ENCODE data around the gene SPINK4.

SPINK4 gene

DNA sequence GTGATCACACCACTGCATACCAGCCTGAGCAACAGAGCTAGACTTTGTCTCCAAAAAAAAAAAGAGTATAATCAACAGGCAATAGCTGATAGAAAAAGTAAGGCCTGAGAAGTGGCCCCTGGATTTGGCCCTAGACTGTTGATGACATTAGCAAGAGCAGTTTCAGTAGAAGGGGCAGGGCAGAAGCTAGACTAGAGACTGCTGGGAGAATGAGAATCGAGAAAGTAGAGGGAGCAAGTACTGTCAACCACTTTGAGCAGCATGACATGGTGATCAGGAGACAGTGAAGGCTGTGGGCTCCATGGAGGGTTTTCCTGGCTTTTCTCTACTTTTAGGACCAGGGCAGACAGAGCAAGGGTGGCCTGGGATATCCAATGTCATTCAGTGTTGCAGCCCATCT, 37.9 kb upstream of the SPINK4 start:
- peak; percentile 34 for DNase-seq (ENCODE audit: low spot score)
- TF ChIP-seq, protein P1, sequence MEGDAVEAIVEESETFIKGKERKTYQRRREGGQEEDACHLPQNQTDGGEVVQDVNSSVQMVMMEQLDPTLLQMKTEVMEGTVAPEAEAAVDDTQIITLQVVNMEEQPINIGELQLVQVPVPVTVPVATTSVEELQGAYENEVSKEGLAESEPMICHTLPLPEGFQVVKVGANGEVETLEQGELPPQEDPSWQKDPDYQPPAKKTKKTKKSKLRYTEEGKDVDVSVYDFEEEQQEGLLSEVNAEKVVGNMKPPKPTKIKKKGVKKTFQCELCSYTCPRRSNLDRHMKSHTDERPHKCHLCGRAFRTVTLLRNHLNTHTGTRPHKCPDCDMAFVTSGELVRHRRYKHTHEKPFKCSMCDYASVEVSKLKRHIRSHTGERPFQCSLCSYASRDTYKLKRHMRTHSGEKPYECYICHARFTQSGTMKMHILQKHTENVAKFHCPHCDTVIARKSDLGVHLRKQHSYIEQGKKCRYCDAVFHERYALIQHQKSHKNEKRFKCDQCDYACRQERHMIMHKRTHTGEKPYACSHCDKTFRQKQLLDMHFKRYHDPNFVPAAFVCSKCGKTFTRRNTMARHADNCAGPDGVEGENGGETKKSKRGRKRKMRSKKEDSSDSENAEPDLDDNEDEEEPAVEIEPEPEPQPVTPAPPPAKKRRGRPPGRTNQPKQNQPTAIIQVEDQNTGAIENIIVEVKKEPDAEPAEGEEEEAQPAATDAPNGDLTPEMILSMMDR (IDR thresholded peaks at IDR 0.05; ENCODE audit: extremely low read depth, insufficient read depth, missing control alignments) = no peak
- in situ Hi-C loops (cut with MboI; ENCODE audit: low pct_unique_long_range_greater_than_20kb, low sequenced_read_pairs, unreplicated experiment) = no loop called here

- TF ChIP-seq, protein P1 (IDR thresholded peaks at IDR 0.05; ENCODE audit: extremely low read depth, insufficient read depth, missing control alignments) = no peak
- DNase-seq (ENCODE audit: low spot score) = peak; percentile 73
- in situ Hi-C loops (cut with MboI; ENCODE audit: low pct_unique_long_range_greater_than_20kb, low sequenced_read_pairs, unreplicated experiment) = no loop called here
Observed at GRCh38 chr9:33202552-33203201, 37.3 kb upstream of the SPINK4 start.

GRCh38 chr9:33209394-33209793, 30.6 kb upstream of the SPINK4 start:
- TF ChIP-seq, protein P1 (IDR thresholded peaks at IDR 0.05; ENCODE audit: extremely low read depth, insufficient read depth, missing control alignments) = no peak
- DNase-seq (ENCODE audit: low spot score) = no peak
- in situ Hi-C loops (cut with MboI; ENCODE audit: low pct_unique_long_range_greater_than_20kb, low sequenced_read_pairs, unreplicated experiment) = no loop called here

- TF ChIP-seq, protein P1 (IDR thresholded peaks at IDR 0.05; ENCODE audit: extremely low read depth, insufficient read depth, missing control alignments) = no peak
- no peak for DNase-seq (ENCODE audit: low spot score)
- in situ Hi-C loops (cut with MboI; ENCODE audit: low pct_unique_long_range_greater_than_20kb, low sequenced_read_pairs, unreplicated experiment) = no loop called here
Observed at GRCh38 chr9:33210006-33210715, 29.8 kb upstream of the SPINK4 start.

- no peak for DNase-seq (ENCODE audit: low spot score)
- in situ Hi-C loops (cut with MboI; ENCODE audit: low pct_unique_long_range_greater_than_20kb, low sequenced_read_pairs, unreplicated experiment) = no loop called here
- TF ChIP-seq, protein P1 (IDR thresholded peaks at IDR 0.05; ENCODE audit: extremely low read depth, insufficient read depth, missing control alignments) = no peak
Observed at GRCh38 chr9:33211695-33212393, 28.1 kb upstream of the SPINK4 start.

DNA sequence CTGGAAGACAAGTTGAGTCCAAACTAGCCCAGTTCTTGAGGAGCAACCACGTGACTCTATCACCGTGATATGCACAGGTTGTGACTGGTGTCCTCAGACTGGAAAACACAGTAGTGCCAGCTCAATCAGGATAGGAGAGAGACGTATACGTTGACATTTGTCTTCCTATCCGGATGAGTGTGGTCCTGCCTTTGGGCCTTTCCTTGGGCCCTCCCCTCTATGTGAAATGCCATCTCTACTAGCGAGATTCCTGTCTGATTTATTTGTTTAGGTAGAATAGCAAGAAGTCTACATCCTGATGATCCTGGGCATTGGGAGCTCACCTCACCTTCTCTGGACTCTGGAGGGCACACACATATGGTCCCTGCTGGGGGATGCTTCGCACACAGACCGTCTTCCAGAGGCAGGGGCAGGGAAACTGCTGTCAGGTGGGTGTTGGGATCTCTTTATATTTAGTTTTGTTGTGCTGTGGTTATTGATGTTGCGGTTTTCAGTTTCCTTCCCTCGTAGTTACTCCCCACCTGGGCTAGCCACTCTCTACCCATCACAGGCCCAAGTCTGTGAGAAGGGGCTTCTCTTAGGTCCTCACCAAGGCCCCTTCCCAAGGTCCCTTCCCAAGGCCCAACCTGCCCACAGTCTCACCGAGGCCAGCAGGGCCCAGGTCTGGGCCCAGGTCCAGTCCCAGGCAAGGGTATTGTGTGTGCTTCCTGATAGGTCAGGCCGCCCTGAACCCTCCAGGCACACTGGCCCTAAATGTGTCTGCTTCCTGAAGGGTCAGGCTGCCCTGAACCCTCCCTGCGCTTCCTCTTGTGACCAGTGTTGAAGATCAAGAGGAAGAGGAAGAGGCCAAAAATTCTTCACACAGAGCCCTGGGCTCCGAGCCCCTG, 19.0 kb upstream of the SPINK4 start:
- TF ChIP-seq, protein P1 (IDR thresholded peaks at IDR 0.05; ENCODE audit: extremely low read depth, insufficient read depth, missing control alignments) = no peak
- no peak for DNase-seq (ENCODE audit: low spot score)
- in situ Hi-C loops (cut with MboI; ENCODE audit: low pct_unique_long_range_greater_than_20kb, low sequenced_read_pairs, unreplicated experiment) = loop anchor here (5.0 to 10.0 kb wide), 2 partner anchors 56 to 139 kb away; partner anchors contain the start of gene B4GALT1

All from GM13977 (cell line).